MCF 10A (cell line): ENCODE measurements around the gene PALLD. TPM values are rescaled to one million over a fixed set of nuclear protein-coding genes. Genes with fewer than 3 reads are reported as not detected.

Experiments
- BruUV-seq: library from RNA; stranded (reverse); fragments of 400-500 nt; replicated peaks from 2 replicates; lab custom pipeline; 2021; lab: Mats Ljungman, UMichigan
- CTCF ChIA-PET: fragments of 300-600 bp; sonication (Branson Sonifier 250); formaldehyde crosslinking; extraction: SDS; loops from one replicate; lab custom pipeline; 2021; ENCODE audit warnings: antibody characterized with exemption, inconsistent platforms; lab: Yijun Ruan, JAX
- POLR2A ChIA-PET: fragments of 300-600, 350-650 bp; sonication (Branson Sonifier 250); formaldehyde crosslinking; extraction: SDS; loops from one replicate; lab custom pipeline; 2020; ENCODE audit warnings: antibody characterized with exemption, inconsistent platforms; lab: Yijun Ruan, JAX
- DNase-seq: peaks from one replicate; pipeline ENCODE4 v3.0.0-alpha.2; 2018; ENCODE audit not compliant: unreplicated experiment
- H3K27ac Mint-ChIP-seq: one replicate; pipeline ENCODE4 v1.8.0; 2022; ENCODE audit warnings: mild to moderate bottlenecking, low read depth, mixed read lengths; ENCODE audit not compliant: unreplicated experiment
- H3K27me3 Mint-ChIP-seq: one replicate; pipeline ENCODE4 v1.8.0; 2022; ENCODE audit warnings: mixed read lengths; ENCODE audit not compliant: insufficient read depth, unreplicated experiment
- H3K36me3 Mint-ChIP-seq: one replicate; pipeline ENCODE4 v1.8.0; 2022; ENCODE audit warnings: mild to moderate bottlenecking, moderate library complexity, mixed read lengths; ENCODE audit not compliant: insufficient read depth, unreplicated experiment
- H3K4me1 Mint-ChIP-seq: one replicate; pipeline ENCODE4 v1.8.0; 2022; ENCODE audit warnings: mixed read lengths; ENCODE audit not compliant: insufficient read depth, unreplicated experiment
- H3K4me3 Mint-ChIP-seq: one replicate; pipeline ENCODE4 v1.8.0; 2022; ENCODE audit warnings: mild to moderate bottlenecking, moderate library complexity, mixed read lengths; ENCODE audit not compliant: unreplicated experiment
- H3K9me3 Mint-ChIP-seq: one replicate; pipeline ENCODE4 v1.8.0; 2022; ENCODE audit warnings: mixed read lengths; ENCODE audit not compliant: unreplicated experiment
- intact Hi-C: fragments of 100-400 bp; cut with micrococcal nuclease; formaldehyde crosslinking; loops from 2 replicates; pipeline ENCODE4 v1.14.1; 2022
- total RNA-seq: library from RNA; stranded (reverse); gene quantifications from 2 replicates; pipeline ENCODE4 v1.2.3, GENCODE V29; 2022
- TF ChIP-seq, protein P1 (sequence below): fragments of 200-600 bp; IDR thresholded peaks from one replicate; pipeline ENCODE4 v1.8.0; 2022; ENCODE audit warnings: antibody characterized with exemption, mild to moderate bottlenecking; ENCODE audit not compliant: unreplicated experiment

Gene PALLD
- total RNA-seq, 1 experiment from 2014 or later, result 191 TPM

DNA sequence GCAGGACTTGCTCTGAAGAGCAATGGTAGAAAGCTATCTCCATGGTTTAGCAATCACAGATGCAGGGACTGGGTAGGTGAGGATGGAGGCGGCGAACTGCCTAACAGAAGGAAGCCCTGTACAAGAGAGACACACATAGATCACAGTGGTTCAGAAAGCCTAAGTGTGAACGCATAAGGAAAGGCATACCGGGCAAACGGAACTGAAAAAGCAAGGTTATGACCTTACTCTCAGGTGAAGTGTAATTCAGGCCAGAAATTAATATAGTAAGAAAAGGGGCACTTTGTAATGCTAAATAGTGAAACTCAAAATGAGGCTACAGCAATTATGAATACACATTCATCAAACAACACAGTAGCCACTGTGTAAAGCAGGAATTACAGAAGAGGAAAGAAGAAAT lies 126.6 kb downstream of the PALLD start:
- Mint-ChIP-seq H3K27ac (no peak overlapping the region), H3K36me3 (no peaks in the 10 kb centered on the region), H3K4me3 (no peak overlapping the region), H3K4me1 (peaks cover 23% of the 10 kb centered on the region), H3K27me3 (no peaks in the 10 kb centered on the region), H3K9me3 (no peaks in the 10 kb centered on the region)
- DNase-seq, result no peak
- ChIA-PET CTCF (interaction anchor here (0.7 to 0.8 kb wide), 4 partner anchors 8 to 35 kb away, joined by 3 read pairs; no protein-coding TSS in a partner anchor), POLR2A (interaction anchor here (0.6 to 0.9 kb wide), 2 partner anchors 8 to 16 kb away, joined by 3 to 4 read pairs; no protein-coding TSS in a partner anchor)
- TF ChIP-seq, protein P1, sequence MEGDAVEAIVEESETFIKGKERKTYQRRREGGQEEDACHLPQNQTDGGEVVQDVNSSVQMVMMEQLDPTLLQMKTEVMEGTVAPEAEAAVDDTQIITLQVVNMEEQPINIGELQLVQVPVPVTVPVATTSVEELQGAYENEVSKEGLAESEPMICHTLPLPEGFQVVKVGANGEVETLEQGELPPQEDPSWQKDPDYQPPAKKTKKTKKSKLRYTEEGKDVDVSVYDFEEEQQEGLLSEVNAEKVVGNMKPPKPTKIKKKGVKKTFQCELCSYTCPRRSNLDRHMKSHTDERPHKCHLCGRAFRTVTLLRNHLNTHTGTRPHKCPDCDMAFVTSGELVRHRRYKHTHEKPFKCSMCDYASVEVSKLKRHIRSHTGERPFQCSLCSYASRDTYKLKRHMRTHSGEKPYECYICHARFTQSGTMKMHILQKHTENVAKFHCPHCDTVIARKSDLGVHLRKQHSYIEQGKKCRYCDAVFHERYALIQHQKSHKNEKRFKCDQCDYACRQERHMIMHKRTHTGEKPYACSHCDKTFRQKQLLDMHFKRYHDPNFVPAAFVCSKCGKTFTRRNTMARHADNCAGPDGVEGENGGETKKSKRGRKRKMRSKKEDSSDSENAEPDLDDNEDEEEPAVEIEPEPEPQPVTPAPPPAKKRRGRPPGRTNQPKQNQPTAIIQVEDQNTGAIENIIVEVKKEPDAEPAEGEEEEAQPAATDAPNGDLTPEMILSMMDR, result no peak
- intact Hi-C loops, result no loop called here
- BruUV-seq, result no TSS peak

DNA sequence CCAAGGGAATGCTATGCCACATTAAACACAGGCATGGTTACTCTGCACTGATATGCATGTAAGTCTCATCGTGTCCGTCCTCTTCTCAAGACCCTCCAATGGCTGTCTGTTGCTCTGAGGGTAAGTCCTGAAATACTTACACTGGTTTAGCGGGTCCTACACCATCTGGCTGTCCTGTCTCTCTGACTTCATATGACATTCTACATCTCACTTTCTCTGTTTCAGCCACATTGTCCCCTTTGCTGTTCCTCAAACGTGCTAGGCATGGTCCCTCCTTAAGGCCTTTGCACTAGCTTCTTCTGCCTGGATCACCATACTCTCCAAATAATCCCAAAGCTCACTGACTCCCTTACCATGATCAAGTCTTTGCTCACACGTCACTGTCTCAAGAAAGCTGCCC lies 131.4 kb downstream of the PALLD start:
- H3K4me1 Mint-ChIP-seq, result peaks cover 21% of the 10 kb centered on the region
- no peak overlapping the region for H3K27ac Mint-ChIP-seq
- H3K4me3 Mint-ChIP-seq, result no peak overlapping the region
- POLR2A ChIA-PET, result no interaction called here
- BruUV-seq, result no TSS peak
- no peaks in the 10 kb centered on the region for H3K27me3 Mint-ChIP-seq
- CTCF ChIA-PET, result interaction anchor here (0.5 kb wide), 1 partner anchor 85 kb away, joined by 3 read pairs; no protein-coding TSS in a partner anchor
- DNase-seq, result no peak
- TF ChIP-seq, protein P1, result no peak
- no peaks in the 10 kb centered on the region for H3K36me3 Mint-ChIP-seq
- intact Hi-C loops, result no loop called here
- no peaks in the 10 kb centered on the region for H3K9me3 Mint-ChIP-seq

DNA sequence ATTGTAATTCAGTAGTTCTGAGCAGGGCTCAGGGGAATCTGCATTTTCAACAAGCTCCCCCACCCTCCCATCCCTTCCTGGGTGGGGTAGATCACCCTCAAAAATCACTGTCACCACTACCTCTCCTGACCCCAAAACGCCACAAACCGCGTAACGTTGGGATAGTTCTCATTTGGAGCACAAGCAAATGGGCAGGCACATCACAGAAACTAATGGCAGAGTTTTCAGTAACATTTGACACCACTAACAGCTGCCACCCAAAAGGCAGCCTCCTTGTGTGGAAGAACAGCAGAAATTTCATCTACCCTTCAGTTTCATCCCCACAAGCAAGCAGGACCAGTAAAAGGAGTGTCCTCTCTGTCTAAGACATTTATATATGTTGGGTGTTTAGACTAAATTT lies 132.7 kb downstream of the PALLD start:
- no TSS peak for BruUV-seq
- H3K4me1 Mint-ChIP-seq, result peaks cover 32% of the 10 kb centered on the region
- no peaks in the 10 kb centered on the region for H3K27me3 Mint-ChIP-seq
- intact Hi-C loops, result no loop called here
- POLR2A ChIA-PET, result interaction anchor here (2.7 kb wide), 1 partner anchor 26 kb away, joined by 31 read pairs; no protein-coding TSS in a partner anchor
- no peak for DNase-seq
- H3K4me3 Mint-ChIP-seq, result no peak overlapping the region
- CTCF ChIA-PET, result no interaction called here
- H3K36me3 Mint-ChIP-seq, result no peaks in the 10 kb centered on the region
- no peak overlapping the region for H3K27ac Mint-ChIP-seq
- H3K9me3 Mint-ChIP-seq, result no peaks in the 10 kb centered on the region
- TF ChIP-seq, protein P1, result no peak

DNA sequence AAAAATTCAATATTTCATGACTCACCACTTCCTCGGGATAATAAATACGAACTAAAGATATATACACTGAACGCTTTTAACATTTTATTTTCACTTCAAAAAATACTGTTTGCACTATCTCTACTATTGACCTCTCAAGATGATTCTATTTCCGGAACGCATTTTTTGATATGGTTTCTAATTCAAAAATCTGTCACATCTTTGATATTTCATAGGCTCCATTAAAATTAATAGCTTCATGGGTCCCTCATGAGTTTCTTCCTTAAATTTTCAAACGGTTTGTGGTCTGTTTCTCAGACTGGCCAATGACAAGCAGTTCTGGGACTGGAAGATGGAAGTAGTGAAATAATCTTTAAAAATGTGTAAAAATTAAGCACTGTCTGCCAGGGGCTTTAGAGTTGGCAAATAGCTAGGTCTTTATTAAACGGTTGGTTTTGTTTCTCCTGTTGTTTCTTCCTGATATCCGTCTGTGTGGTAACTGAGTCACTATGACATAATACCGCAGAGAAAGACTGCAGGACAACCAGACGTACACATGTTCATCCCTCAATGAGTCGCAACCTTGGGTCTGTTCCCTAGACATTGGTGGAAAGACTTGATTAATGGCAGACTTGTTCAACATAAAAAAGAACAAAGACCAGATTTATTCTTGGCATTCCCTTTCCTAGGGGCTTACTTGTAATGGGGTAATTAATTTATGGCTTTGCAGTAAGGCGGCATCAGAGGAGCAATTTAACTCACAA lies 133.8 kb downstream of the PALLD start:
- peaks cover 37% of the 10 kb centered on the region for H3K4me1 Mint-ChIP-seq
- CTCF ChIA-PET, result interaction anchor here (0.6 to 2.3 kb wide), 12 partner anchors 9 to 247 kb away, joined by 3 to 31 read pairs (median 5); no protein-coding TSS in a partner anchor
- H3K36me3 Mint-ChIP-seq, result no peaks in the 10 kb centered on the region
- H3K4me3 Mint-ChIP-seq, result peak overlapping the region; percentile 79
- H3K27me3 Mint-ChIP-seq, result no peaks in the 10 kb centered on the region
- intact Hi-C loops, result no loop called here
- BruUV-seq, result no TSS peak
- H3K9me3 Mint-ChIP-seq, result no peaks in the 10 kb centered on the region
- TF ChIP-seq, protein P1, result no peak
- POLR2A ChIA-PET, result interaction anchor here (0.7 to 4.7 kb wide), 7 partner anchors 13 to 51 kb away, joined by 3 to 44 read pairs (median 7); no protein-coding TSS in a partner anchor
- peak overlapping the region; percentile 24 for H3K27ac Mint-ChIP-seq
- peak; percentile 57 for DNase-seq
